HuH-7.5 (cell line): Measurements from ENCODE around the gene PKHD1.

Source experiments
- DNase-seq: peaks from one replicate; pipeline ENCODE4 v3.0.0; 2011; ENCODE audit warnings: low spot score

The PKHD1 gene

DNA sequence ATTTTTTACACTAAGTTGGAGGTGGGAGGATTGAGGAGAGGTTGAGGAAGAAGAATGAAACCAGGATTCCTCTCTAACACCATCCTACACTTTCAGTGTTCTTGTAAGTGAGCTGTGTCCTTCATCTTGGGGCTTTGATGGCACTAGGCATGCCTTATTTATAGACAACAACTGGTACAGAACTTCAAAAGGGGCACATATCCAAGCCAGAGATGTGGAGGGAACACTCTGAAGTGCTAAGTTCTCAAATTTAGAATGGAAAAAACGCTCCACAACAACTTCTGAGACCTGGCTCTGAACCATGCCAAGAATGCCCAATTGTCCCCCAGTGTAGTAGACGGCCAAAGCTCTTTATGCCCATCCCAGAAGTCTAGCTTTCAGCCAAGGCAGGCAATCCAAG lies 16.2 kb upstream of the PKHD1 start:
- no peak for DNase-seq

DNA sequence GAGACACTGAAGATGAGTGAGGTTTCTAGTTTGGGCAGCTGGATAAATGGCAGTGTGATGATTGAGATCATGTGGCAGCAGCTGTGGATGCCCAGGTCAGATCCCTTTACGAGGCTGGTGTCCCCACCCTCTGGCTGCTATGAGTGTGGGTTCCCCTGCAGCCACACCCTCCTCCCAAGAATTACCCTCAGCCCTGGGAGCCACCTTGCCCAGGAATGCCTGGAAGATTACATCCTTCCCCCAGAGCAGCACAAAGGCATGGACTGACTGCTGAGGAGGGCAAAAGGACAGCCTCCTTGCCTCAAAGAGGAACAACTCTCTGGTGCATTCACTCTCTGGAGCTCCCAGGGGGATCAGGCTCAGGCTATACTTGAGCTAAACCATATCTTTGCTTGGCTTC lies 15.0 kb upstream of the PKHD1 start:
- DNase-seq: no peak

DNA sequence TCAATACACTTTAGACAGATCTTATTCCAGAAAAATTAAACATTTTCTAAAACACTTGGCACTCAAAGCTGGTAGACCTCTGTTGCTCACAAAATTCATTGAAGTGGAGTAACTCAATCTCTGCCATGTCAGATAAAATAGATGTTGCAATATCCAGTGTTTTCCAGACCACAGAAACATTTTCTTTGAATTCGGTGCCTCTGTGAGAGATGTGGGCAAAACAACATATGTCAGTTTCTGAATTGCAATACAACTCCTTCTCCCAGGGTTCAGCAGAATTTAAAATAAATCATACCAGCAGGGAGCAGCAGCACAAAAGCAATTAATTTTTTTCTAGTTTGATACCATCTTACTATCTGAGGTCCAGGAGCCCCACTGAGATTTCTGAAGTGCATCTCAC lies 11.3 kb upstream of the PKHD1 start:
- DNase-seq: no peak

DNA sequence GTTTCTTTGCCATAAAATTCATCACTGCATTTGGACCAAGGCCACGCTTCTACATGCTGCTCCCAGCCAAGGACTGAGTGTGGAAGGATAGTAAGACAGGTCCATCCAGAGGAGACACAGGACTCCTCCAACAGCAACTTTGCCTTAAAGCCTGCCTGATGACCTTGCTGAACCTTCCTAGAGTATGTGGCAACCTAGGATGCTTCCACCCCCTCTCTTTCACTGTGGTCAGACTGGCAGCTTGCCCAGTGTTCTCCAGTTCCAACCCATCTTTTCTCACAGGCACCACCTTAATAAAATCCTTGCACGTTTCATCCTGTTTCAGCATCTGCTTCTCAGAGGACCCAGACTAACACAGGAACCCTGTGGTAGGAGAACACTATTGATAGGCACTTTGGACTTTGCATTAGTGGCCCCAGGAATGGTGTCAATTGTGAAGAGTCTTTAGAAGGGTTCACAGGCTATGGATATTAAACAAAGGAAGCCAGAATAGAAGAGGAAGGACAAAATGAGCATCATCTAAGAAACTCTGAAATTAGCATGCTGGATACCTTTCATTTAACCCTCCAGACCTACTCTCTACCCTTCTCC lies 2.4 kb upstream of the PKHD1 start:
- no peak for DNase-seq

DNA sequence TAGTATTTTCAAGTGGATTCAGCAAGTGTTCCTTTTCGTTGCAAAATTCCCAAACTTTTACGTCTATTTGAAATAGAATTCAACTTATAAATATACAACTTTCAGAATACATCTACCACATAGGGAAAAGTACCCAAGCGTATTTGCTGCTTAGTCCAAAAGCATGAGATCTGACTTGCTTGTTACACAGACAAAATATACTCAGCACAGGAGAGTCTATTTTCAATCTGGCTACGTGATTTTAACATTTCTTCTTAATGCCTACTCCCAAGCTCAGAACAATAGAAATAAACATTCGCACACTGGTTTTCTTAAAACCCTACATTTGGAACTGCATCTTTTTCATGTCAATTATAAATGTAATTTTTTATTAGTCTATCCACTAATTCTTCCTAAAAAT lies 672 bp downstream of the PKHD1 start:
- no peak for DNase-seq

DNA sequence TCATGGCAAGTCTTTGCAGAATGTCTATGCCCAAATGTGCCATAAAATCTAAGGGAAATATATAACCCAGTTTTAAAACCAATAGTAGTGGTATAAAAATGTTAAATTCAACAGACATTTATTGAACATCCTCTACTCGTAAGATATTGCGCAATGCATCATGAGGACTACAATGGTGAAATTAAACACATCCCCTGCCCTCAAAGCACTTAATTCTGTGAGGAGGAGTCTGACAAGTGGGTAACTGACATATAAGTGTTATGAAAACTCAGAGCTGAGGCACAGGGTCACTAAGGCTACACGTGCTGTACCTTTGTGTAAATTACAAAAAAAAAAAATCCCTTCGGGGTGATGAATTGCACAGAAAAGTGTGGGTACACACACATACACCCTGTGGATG lies 6.2 kb downstream of the PKHD1 start:
- DNase-seq: no peak

DNA sequence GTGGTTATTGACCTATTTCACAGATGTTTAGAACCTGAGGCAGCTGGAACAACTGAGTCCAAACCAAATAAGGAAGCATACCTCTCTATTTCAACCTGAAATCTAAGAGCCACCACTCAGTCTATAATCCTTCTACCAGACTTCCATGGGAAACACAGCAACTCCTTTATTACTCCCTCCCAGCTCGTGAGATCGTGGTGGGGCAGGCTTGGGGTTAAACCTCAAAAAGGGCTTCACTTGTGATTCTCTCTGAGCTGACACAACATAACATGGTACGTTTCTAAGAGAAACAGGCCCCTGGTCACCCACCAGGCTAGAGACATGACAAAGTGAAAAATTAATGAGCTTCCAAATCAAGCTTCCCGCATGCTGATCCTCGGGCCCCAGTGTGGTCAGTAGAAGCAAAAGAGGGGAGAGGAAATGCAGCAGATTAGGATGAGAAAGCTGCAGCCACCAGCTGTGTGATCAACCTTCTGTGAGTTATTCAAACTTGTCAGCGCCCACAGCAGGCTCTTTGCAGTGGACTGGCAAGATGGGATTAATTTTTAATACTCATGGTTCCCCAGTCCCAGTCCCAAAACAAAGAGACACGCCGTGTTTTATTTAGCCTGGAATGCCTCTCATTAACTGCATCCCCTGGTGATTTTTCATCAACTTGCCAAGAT lies 9.3 kb downstream of the PKHD1 start:
- DNase-seq: no peak

DNA sequence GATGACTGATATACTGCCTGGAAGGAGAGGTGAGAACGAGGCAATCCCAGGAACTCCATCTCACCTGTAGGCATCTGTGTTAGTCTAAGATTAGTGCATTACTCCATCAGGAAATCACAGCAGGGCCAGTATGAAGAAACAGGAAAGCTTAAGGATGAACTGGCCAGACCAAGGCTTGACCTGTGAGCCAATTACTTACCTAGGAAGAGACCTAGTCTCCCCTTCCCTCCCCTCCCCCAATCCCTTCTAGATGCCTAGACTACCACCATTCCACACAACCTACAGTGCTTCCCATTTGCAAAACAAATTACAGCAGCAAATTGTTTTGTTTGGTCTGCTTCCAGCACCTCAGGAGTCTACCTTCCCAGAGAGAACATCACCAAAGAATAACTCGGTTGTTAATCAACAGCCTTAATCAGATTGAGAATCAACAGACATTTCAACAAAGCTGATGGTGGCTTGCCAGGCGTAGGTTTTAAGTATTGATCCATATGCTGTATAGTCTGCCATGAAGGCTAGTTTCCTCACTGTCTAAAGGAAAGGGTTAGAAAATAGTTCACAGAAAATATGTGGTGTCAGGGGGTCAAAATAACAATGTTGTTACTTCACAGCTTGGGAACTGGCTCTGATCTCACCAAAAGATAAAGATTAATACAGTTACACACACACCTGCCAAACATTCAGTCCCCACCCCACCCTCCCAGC lies 10.1 kb downstream of the PKHD1 start:
- no peak for DNase-seq

DNA sequence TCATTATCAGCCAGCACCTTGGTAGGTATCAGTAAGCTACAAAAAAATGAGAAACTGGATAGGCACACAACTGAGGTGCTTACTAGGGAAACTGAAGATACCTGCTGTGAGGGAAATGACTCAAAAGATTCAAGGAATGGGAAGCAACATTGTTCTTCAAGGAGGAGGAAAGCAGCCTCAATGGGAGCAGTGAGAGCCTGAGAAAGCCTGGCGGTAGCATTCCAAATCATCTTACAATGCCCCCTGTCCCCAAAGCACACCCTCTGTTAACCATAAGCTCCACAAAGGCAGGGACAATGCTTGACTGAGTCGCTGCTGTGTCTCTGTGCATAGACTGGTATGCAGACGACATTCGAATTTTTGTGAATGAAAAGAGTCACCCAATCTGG lies 10.6 kb downstream of the PKHD1 start:
- DNase-seq: no peak

DNA sequence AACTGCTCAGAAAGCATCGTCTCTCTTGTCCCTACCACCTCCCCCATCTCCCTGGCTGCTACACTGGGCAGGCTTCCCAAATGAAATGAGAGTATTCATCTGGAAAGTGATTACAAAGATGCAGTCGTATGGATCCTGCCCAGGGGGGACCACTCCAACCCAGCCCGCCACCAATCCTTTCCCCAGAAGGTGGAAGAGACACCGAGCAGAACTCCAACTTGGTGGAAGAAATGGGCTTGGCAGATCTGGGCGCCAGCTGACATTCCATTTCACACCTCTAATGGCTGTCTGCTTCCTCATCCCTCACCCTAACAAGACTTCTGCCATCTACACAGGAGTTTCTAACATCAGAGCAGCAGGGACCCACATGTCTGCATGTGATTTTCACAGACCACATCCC lies 12.7 kb downstream of the PKHD1 start:
- DNase-seq: no peak

DNA sequence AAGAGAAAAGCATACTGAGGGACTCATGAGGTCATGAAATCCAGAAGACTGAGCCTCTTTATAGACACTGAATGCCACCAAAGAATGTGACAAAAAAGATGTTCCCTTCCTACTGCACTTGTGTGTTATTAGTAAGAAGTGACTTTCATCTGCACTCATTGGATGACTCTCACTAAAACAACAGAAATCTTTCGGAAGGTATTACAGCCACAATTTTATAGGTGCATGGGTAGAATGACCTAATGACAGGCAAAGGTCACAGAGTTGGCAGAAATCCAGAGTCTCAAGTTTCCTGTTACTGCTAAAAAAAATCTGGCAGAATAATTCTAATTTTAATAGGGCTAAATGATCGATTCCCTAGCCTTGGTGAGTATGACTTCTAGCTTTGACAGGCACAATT lies 13.3 kb downstream of the PKHD1 start:
- DNase-seq: no peak

DNA sequence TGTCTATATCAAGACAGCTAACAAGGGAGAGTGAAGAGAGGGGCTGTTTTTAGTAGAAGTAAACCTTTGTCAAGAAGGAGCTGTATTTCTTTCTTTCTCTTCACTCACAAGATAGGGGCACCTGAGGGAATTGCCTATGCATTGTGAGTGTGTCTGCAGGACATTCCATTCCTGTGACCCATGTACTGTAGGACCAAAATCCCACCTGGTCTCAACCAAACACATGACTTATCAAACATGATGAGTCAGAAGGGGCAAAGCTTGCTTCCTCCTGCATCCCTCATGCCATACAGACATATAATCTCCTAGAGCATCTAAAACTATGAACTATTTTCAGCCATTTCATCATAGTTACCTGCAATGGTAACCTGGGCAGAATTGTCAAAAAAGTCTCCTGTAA lies 21.8 kb downstream of the PKHD1 start:
- no peak for DNase-seq

DNA sequence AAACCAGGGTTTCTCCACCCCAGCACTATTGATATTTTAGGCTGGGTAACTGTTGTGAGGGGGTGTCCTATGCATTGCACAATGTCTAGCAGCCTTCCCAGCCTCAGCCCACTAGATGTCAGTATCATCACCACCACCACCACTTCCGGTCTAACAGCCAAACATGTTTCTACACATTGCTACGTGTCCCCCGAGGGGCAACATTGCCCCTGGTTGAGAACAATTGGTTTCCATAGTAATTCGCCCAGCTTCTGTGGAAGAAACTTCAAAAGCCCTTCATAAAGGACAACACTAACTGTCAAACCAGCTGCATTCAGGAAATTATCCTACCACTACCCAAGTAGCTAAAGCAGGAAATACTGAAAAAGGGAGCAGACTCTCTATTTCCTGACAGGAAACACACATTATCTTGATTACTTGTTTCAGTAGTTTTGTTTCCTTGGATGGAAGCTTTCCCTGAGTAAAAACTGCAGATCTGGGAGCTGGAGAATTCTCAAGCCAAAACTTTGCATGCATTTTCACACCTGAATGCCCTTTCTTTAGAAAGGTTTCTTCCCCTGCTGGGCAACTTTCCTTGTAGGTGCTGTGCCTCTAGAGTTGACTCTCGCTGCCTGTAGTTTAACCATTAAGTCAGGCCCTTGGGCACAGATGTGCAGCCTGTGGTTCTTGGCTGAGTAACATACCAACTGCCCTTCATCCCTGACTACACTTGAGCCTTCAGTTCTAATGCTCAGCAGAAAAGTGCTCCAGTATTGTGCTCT lies 23.6 kb downstream of the PKHD1 start:
- DNase-seq: peak; percentile 25

DNA sequence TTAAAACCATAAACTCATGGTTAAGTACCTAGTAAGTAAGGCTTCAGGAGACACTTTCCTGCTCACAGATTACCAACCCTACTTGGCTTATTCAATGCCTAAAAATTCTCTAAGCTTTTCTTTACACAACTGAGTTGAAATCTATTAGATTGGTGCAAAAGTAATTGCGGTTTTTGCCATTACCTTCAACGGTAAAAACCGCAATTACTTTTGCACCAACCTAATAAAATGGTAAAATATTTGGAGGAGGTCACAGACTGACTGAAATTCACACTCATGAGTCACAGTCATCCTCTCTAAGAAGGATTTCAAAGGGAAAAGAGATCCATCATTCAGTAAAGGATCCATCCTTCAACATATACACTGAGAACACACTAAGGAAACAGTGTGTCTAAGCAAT lies 25.9 kb downstream of the PKHD1 start:
- no peak for DNase-seq

DNA sequence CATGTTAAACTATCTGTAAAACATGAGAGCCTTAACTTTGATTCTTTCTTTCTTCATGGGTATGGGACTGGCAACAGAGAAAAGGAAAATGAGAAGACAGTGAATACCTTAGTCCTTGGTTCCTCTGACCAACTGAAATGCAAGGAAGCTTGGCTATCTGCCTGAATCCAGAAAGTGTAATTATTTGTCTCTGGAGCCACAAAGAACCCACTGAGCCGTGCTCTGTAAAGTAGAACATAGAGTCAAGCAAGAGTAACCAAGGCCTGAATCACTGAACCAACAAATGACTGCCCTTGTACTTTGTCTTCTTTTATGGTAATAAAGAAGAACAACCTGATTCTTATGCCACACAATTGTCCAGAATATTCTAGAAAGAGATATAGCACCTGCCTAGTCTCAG lies 27.6 kb downstream of the PKHD1 start:
- DNase-seq: no peak

DNA sequence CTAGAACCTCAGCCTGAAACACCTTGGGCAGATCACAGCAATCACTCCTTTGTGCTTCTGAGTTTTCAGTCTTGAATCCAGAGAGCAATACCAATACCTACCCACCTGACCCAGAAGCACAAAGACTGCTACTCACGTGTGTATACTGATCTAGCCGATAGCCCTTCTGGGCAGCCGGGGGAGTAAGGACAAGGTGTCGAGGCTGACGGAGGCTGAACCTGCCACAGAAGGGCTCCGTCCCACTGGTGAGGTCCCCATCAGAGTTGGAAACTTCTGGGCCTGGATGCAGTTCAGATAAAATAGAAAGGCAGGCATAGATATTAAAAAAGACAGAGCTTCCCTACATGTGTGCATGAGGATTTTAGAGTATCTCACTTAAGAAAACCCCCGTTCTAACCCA lies 32.0 kb downstream of the PKHD1 start:
- DNase-seq: no peak

DNA sequence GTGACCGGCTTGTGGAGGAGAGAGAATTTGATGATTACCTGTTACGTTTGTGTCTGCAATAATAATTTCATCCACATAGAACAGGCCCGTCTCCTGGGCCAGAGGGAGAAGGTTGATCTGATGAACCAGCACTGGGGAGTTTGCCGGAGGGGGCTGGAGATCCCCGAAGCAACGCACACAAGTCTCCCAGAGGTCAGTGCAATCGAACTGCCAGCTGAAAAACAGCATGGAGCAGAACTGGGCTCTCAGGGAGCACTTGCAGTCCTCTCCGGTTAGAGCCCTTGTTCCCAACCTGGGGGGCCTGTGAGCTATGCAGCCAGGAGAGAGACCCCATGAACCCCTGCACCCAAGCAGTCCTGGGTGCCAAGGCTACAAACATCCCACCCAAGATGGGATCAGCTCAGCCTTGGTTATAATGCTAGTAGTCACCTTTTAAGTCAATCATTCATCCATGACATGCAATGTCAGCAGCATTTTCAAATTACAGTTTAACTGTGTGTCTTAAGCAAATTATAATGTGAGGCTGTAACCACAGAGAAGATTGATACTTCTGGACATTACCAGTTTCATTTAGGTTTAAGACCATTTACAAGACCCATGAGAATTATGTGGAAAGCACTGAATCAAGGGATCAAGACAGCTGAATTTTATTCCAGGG lies 34.2 kb downstream of the PKHD1 start:
- no peak for DNase-seq

DNA sequence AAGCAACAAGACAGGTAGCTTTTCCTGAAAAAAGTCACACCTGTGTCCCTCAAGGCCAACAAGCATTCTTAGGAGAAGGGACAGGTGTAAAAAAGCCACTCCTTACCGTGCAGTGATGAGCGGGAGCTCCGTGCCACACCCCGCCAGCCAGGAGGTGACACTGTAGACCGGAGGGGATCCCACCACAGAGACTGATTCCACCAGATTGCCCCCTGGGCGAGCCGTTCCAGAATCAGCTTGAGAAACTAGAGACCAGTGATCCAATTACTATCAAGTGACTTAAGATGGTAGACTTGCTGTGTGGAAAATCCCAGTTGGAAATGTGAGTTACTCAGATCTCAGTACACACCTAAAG lies 37.4 kb downstream of the PKHD1 start:
- no peak for DNase-seq

DNA sequence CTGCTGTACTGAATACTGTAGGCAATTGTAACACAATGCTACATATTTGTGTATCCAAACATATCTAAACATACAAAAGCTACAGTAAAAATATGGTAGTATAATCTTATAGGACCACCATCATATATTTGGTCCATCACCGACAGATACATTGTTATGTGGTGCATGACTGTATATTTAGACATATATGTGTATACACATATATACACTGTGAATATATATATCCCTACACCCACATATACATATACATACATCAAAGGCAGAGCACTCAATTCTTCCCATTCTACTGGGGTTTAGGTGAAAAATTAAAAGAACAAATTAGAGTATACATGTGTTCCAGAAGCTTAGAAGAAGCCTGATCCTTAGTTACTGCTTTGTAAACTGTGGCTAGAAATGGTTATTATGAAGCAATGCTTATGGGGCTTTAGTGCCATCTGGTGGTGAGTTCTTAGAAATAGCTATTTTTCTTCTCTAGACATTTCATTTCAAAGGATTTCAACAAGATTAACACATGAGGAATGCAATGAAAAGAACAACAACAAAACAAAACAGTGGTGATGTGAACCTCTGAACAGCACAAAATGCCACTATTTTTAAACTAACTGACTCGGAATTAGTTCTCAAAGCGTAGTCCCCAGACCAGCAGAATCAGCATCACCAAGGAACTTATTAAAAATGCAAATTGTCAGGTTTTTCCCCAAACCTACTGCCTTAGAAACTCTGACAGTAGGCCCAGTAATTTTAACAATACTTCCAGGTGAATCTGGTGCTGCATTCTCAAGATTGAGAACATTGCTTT lies 38.0 kb downstream of the PKHD1 start:
- no peak for DNase-seq

DNA sequence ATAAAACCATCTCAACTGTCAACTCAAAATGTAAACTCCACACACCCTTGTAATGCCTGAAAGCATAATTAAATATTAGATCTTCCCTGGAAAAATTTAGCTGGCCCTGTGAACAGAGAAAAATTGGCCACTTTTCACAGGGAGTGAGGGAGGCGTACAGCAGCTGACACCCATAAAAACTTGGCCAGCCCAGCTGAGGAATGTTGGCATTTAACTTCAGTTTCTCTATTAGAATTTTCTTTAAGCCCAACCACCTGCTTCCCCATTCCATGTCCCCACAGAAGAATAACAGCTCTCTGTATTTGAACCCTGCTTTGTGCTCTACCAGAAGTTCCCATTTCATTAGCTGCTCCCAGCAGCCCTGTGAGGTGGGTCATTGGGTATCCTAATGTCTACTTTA lies 41.0 kb downstream of the PKHD1 start:
- no peak for DNase-seq

DNA sequence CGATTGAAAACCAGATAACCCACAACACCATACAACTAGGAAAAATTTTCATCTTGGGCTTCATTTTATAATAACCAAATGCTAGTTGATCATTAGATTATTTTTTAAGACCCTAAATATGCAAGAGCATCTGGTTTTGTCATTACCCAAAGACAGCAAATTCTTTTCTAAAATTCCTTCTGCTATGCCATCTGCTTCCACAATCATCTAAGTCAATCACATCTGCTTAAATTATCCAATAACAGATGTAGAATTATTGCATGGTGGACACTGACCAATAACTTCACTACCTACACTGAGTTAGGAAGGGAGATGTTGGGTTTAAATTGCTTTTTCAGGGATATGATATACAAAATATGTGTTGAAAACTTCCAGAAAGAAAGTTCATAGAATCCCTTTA lies 41.9 kb downstream of the PKHD1 start:
- DNase-seq: no peak

DNA sequence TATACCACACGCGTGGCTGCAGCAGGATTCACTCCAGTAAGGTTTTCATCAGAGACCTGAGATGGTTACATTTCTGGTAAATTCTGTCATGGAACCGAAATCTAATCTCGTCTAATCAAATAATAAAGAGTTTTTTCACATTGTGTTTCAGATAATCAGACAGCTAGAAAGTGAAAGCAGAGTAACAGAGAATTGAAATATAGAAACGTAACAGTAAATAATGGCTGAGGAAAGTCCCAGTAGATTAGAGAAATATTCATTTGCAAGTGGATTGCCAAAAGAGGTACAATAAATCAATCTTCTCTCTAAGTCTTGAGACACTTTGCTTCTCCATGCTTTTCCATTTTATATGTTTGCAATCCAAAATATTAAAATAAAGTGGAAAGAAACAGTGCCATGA lies 42.4 kb downstream of the PKHD1 start:
- no peak for DNase-seq
